Measurements from ENCODE around the gene ATP10A. TPM values are rescaled to one million over a fixed set of nuclear protein-coding genes. Genes with fewer than 3 reads are reported as not detected.

The ATP10A gene
- total and polyA plus RNA-seq, 9 of the 15 experiments (the other 6 are each of a cell fraction or from before 2014, with no cell fraction given) = 0.09 TPM; not detected in 8

DNA sequence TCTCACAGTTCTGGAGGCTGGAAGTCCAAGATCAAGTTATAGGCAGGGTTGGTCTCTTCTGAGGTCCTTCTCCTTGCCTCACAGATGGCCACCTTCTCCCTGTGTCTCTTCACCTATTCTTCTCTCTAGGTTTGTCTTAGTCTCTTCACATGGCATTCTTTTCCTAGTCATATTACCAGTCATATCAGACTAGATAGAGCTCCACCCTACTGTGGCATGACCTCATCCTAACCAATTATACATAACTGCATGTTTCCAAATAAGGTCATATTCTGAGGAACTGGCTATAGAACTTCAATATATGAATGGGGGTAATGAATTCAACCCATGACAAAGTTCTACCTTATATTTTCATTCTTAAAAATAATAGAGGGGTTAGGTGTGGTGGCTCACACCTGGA lies 227.9 kb downstream of the ATP10A start:
- BruUV-seq (replicated peaks) = no TSS peak
- Histone ChIP-seq H3K4me1 (replicated peaks in 1 of 2; ENCODE audit: control insufficient read depth in 2 of 2, insufficient read depth in 2 of 2, low read length in 2 of 2) (no peaks in the 10 kb centered on the region), H2AFZ (ENCODE audit: low read depth, low read length) (no peak overlapping the region), H3K4me2 (ENCODE audit: insufficient read depth, low read length) (no peak overlapping the region), H3K9me1 (ENCODE audit: control insufficient read depth, insufficient read depth, low read length) (no peaks in the 10 kb centered on the region), H3K27me3 (ENCODE audit: control insufficient read depth in 2 of 2, insufficient read depth in 2 of 2, low read length in 2 of 2) (no peaks in the 10 kb centered on the region; a peak in 1 of 5 replicates), H4K20me1 (replicated peaks; ENCODE audit: control insufficient read depth, insufficient read depth, low read length) (no peaks in the 10 kb centered on the region), H3K36me3 (ENCODE audit: control insufficient read depth, insufficient read depth, low read length) (no peaks in the 10 kb centered on the region), H3K9me3 (replicated peaks; ENCODE audit: control insufficient read depth, insufficient read depth, low read depth, low read length) (no peaks in the 10 kb centered on the region), H3K4me3 (no peak overlapping the region), H3K9ac (ENCODE audit: insufficient read depth in 1 of 2, low read depth in 2 of 2, low read length in 2 of 2) (no peak overlapping the region), H3K79me2 (ENCODE audit: control insufficient read depth, insufficient read depth, low read length) (no peaks in the 10 kb centered on the region), H3K27ac (ENCODE audit: extremely low read depth, low read depth, low read length) (no peak overlapping the region)
- ChIA-PET CTCF (ENCODE audit: low intra/inter-chr PET ratio) (no interaction called here), POLR2A (no interaction called here)
- FAIRE-seq = no peak
- no peak for ATAC-seq
- TF ChIP-seq DIDO1 (tag; IDR thresholded peaks at IDR 0.05; ENCODE audit: low read depth) = no peak
- no peak for TF ChIP-seq ZNF444 (CRISPR knock-in tag; IDR thresholded peaks at IDR 0.05)
- TF ChIP-seq DNMT1 (IDR thresholded peaks at IDR 0.05) = no peak
- intact Hi-C loops (cut with micrococcal nuclease) (no loop called here), in situ Hi-C loops (cut with MboI) (no loop called here)
- DNase-seq (ENCODE audit: extremely low read depth in 1 of 4, low spot score in 3 of 4) = no peak

- TF ChIP-seq TEAD1 (CRISPR knock-in tag; IDR thresholded peaks at IDR 0.05) (no peak), ZNF431 (CRISPR knock-in tag; IDR thresholded peaks at IDR 0.05) (no peak), HDAC8 (tag; IDR thresholded peaks at IDR 0.05) (no peak), NFRKB (IDR thresholded peaks at IDR 0.05; ENCODE audit: low read depth) (no peak)
- ChIA-PET POLR2A (no interaction called here), CTCF (ENCODE audit: low intra/inter-chr PET ratio) (no interaction called here)
- intact Hi-C loops (cut with micrococcal nuclease) (no loop called here), in situ Hi-C loops (cut with MboI) (no loop called here)
- Histone ChIP-seq H3K79me2 (ENCODE audit: control insufficient read depth, insufficient read depth, low read length) (no peaks in the 10 kb centered on the region), H3K27me3 (ENCODE audit: control insufficient read depth in 2 of 2, insufficient read depth in 2 of 2, low read length in 2 of 2) (no peaks in the 10 kb centered on the region; a peak in 1 of 5 replicates), H3K4me2 (ENCODE audit: insufficient read depth, low read length) (no peak overlapping the region), H4K20me1 (replicated peaks; ENCODE audit: control insufficient read depth, insufficient read depth, low read length) (no peaks in the 10 kb centered on the region), H3K9ac (ENCODE audit: insufficient read depth in 1 of 2, low read depth in 2 of 2, low read length in 2 of 2) (no peak overlapping the region), H3K4me1 (replicated peaks in 1 of 2; ENCODE audit: control insufficient read depth in 2 of 2, insufficient read depth in 2 of 2, low read length in 2 of 2) (no peaks in the 10 kb centered on the region), H2AFZ (ENCODE audit: low read depth, low read length) (no peak overlapping the region), H3K36me3 (ENCODE audit: control insufficient read depth, insufficient read depth, low read length) (no peaks in the 10 kb centered on the region), H3K4me3 (no peak overlapping the region), H3K9me3 (replicated peaks; ENCODE audit: control insufficient read depth, insufficient read depth, low read depth, low read length) (no peaks in the 10 kb centered on the region), H3K9me1 (ENCODE audit: control insufficient read depth, insufficient read depth, low read length) (no peaks in the 10 kb centered on the region), H3K27ac (ENCODE audit: extremely low read depth, low read depth, low read length) (no peak overlapping the region)
- FAIRE-seq (no peak), DNase-seq (ENCODE audit: extremely low read depth in 1 of 4, low spot score in 3 of 4) (no peak), ATAC-seq (no peak)
- BruUV-seq (replicated peaks) = no TSS peak
- WGBS (ENCODE audit: insufficient coverage, low coverage, missing lambda C conversion rate) = 0% methylated on average over 2 of the region's 3 CpGs
These were observed 229.3 kb downstream of the ATP10A start for GRCh38 chr15:25633862-25634261.
